IMR-90 (cell line): ENCODE results near the gene PTCH1.

Source experiments
- CEBPB ChIP-seq: IDR thresholded peaks from 2 replicates; pipeline ENCODE4 v1.6.1; 2012; ENCODE audit warnings: low read depth, low read length, improper control_type of control experiment
- CTCF ChIP-seq: conservative IDR thresholded peaks from 2 replicates; pipeline ENCODE4 v1.5.1; 2012; ENCODE audit warnings: mild to moderate bottlenecking, low read depth, low read length, improper control_type of control experiment
- MAZ ChIP-seq: IDR thresholded peaks from 2 replicates; pipeline ENCODE4 v1.6.1; 2012; ENCODE audit warnings: low read depth, mild to moderate bottlenecking, low read length, improper control_type of control experiment, moderate library complexity, borderline replicate concordance
- POLR2A ChIP-seq: IDR thresholded peaks from 2 replicates; pipeline ENCODE4 v1.6.1; 2012; ENCODE audit warnings: mild to moderate bottlenecking, low read depth, low read length
- RFX5 ChIP-seq: IDR thresholded peaks from 2 replicates; pipeline ENCODE4 v1.8.0; 2012; ENCODE audit warnings: low read depth, mild to moderate bottlenecking, low read length, moderate library complexity
- SMC3 ChIP-seq: fragments of 150-350 bp; IDR thresholded peaks from 2 replicates; pipeline ENCODE4 v1.6.1; 2016; ENCODE audit warnings: low read depth, mild to moderate bottlenecking, antibody characterized with exemption, low read length, moderate library complexity

GRCh38 chr9:95457769-95458168, 59.0 kb downstream of the PTCH1 start:
- TF ChIP-seq CTCF (no peak), SMC3 (no peak), POLR2A (no peak), MAZ (no peak), CEBPB (peak; percentile 93), RFX5 (no peak)
